ENCODE measurements around the gene LEPR. TPM values are rescaled to one million over a fixed set of nuclear protein-coding genes. Genes with fewer than 3 reads are reported as not detected.
"Not testable (repeated sequence)": the region's sequence is repeated elsewhere in the genome, so short reads cannot be mapped to it uniquely, and the experiment has no call there.

The LEPR gene
- total and polyA plus RNA-seq, 2 donors from 2014 or later, result 3.1 to 13.8 TPM

DNA sequence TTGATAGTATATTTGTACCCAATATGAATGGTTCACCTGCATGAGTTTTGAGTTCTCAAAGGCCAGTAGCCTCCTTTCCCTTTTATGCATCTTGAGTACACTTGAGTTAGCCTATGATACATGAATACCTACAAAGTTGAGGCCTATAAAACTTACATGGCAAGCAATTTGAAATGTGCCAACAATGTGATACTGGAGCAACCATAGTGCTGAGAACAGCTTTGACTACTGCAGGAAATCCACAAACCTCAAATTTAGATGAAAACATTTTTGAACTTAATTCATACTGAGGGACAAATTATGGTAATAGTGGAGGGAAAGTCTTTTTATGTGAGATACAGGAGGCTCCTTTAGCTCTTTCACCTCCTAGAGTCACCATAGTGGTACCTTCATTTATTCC, 37.4 kb downstream of the LEPR start:
- TF ChIP-seq, protein P1, sequence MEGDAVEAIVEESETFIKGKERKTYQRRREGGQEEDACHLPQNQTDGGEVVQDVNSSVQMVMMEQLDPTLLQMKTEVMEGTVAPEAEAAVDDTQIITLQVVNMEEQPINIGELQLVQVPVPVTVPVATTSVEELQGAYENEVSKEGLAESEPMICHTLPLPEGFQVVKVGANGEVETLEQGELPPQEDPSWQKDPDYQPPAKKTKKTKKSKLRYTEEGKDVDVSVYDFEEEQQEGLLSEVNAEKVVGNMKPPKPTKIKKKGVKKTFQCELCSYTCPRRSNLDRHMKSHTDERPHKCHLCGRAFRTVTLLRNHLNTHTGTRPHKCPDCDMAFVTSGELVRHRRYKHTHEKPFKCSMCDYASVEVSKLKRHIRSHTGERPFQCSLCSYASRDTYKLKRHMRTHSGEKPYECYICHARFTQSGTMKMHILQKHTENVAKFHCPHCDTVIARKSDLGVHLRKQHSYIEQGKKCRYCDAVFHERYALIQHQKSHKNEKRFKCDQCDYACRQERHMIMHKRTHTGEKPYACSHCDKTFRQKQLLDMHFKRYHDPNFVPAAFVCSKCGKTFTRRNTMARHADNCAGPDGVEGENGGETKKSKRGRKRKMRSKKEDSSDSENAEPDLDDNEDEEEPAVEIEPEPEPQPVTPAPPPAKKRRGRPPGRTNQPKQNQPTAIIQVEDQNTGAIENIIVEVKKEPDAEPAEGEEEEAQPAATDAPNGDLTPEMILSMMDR (IDR thresholded peaks at IDR 0.05; ENCODE audit: borderline replicate concordance, extremely low read depth, insufficient read depth), result no peak
- no peak overlapping the region for H3K27ac ChIP-seq (ENCODE audit: low read depth in 2 of 2, low read length in 2 of 2)
- H3K36me3 ChIP-seq (ENCODE audit: control insufficient read depth in 2 of 3, insufficient read depth in 3 of 3, low read length in 3 of 3), result no peaks in the 10 kb centered on the region
- H3K27me3 ChIP-seq (ENCODE audit: control insufficient read depth, insufficient read depth, low read length), result no peaks in the 10 kb centered on the region
- intact Hi-C loops (cut with DNase I), result no loop called here
- no peaks in the 10 kb centered on the region for H3K4me1 ChIP-seq (ENCODE audit: control insufficient read depth in 2 of 3, insufficient read depth in 2 of 3, low read depth in 1 of 3, low read length in 3 of 3)
- no peak overlapping the region for H3K4me3 ChIP-seq (ENCODE audit: low read length in 3 of 3)
- H3K9ac ChIP-seq (ENCODE audit: low read length in 3 of 3), result no peak overlapping the region
- FAIRE-seq (no peak), DNase-seq (no peak)
- H3K9me3 ChIP-seq (ENCODE audit: control insufficient read depth in 2 of 3, insufficient read depth in 1 of 3, low read length in 3 of 3), result no peaks in the 10 kb centered on the region

DNA sequence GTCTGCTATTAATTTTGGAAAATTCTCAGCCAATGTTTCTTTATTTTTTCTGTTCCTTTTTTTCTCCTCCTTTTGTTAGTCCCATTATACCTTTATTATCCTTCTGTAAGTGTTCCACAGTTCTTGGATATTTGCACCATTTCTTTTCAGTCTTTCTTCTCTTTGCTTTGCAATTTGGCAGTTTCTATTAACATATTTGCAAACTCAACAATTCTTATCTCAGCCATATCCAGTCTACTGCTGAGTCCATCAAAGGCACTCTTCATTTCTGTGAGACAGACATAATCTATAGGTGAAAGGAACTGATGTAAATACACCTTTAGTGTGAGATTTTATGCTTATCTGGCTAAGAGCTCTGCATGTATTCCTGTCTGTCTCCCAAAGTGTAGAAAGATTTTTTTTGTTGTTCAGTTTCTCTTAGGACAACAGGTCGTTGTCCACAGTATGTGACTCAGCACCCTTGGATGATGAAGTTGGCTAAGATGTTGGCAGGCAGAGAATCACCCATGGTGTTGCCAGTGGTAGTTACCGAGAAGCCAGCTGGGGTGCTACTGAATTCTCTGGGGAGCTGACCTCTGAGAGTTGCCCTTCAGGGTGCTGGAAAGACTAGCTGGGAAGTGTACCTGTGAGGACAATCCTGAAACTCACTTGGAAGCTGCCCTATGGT, 38.4 kb downstream of the LEPR start:
- intact Hi-C loops (cut with DNase I), result no loop called here
- FAIRE-seq, result no peak

DNA sequence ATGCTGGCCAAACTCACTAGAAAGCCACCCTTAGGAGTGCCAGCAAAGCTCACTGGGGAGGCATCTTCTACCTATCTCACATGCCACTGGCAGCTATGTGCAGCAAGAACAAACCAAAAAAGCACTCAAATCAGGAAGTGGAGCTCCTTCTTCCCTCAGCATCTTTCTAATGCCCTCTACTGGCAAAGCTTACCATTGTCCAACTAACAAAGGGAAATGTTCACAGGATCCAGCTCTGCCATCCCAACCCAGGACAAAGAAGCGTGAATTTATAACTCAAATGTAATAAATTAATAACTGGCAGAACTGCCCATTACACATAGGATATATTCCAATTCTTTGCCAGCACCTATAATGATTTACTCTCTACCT, 38.9 kb downstream of the LEPR start:
- peak in 1 of 5 donors; percentile 22 for DNase-seq
- no peak overlapping the region for H3K9ac ChIP-seq (ENCODE audit: low read length in 3 of 3)
- H3K36me3 ChIP-seq (ENCODE audit: control insufficient read depth in 2 of 3, insufficient read depth in 3 of 3, low read length in 3 of 3), result no peaks in the 10 kb centered on the region
- no peak overlapping the region for H3K27ac ChIP-seq (ENCODE audit: low read depth in 2 of 2, low read length in 2 of 2)
- no peak overlapping the region for H3K4me3 ChIP-seq (ENCODE audit: low read length in 3 of 3)
- no peak for FAIRE-seq
- no peaks in the 10 kb centered on the region for H3K27me3 ChIP-seq (ENCODE audit: control insufficient read depth, insufficient read depth, low read length)
- no peaks in the 10 kb centered on the region for H3K9me3 ChIP-seq (ENCODE audit: control insufficient read depth in 2 of 3, insufficient read depth in 1 of 3, low read length in 3 of 3)
- TF ChIP-seq, protein P1 (IDR thresholded peaks at IDR 0.05; ENCODE audit: borderline replicate concordance, extremely low read depth, insufficient read depth), result peak; percentile 49
- intact Hi-C loops (cut with DNase I), result no loop called here
- H3K4me1 ChIP-seq (ENCODE audit: control insufficient read depth in 2 of 3, insufficient read depth in 2 of 3, low read depth in 1 of 3, low read length in 3 of 3), result no peaks in the 10 kb centered on the region

More for the DNA sequence above, 38.4 kb downstream of the LEPR start:
- Histone ChIP-seq H3K9ac (ENCODE audit: low read length in 3 of 3) (no peak overlapping the region), H3K9me3 (ENCODE audit: control insufficient read depth in 2 of 3, insufficient read depth in 1 of 3, low read length in 3 of 3) (no peaks in the 10 kb centered on the region), H3K27me3 (ENCODE audit: control insufficient read depth, insufficient read depth, low read length) (no peaks in the 10 kb centered on the region), H3K4me1 (ENCODE audit: control insufficient read depth in 2 of 3, insufficient read depth in 2 of 3, low read depth in 1 of 3, low read length in 3 of 3) (no peaks in the 10 kb centered on the region), H3K4me3 (ENCODE audit: low read length in 3 of 3) (no peak overlapping the region), H3K27ac (ENCODE audit: low read depth in 2 of 2, low read length in 2 of 2) (no peak overlapping the region), H3K36me3 (ENCODE audit: control insufficient read depth in 2 of 3, insufficient read depth in 3 of 3, low read length in 3 of 3) (no peaks in the 10 kb centered on the region)
- TF ChIP-seq, protein P1 (IDR thresholded peaks at IDR 0.05; ENCODE audit: borderline replicate concordance, extremely low read depth, insufficient read depth), result no peak
- no peak for DNase-seq

DNA sequence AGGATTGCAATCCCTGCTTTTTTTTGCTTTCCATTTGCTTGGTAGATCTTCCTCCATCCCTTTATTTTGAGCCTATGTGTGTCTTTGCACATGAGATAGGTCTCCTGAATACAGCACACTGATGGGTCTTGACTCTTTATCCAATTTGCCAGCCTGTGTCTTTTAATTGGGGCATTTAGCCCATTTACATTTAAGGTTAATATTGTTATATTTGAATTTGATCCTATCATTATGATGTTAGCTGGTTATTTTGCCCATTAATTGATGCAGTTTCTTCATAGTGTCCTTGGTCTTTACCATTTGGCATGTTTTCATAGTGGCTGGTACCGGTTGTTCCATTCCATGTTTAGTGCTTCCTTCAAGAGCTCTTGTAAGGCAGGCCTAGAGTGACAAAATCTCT, 45.4 kb downstream of the LEPR start:
- H3K4me1 ChIP-seq (ENCODE audit: control insufficient read depth in 2 of 3, insufficient read depth in 2 of 3, low read depth in 1 of 3, low read length in 3 of 3); FAIRE-seq; intact Hi-C loops (cut with DNase I): not testable (repeated sequence)

More for the DNA sequence above, 45.4 kb downstream of the LEPR start:
- DNase-seq; H3K27ac ChIP-seq (ENCODE audit: low read depth in 2 of 2, low read length in 2 of 2); H3K27me3 ChIP-seq (ENCODE audit: control insufficient read depth, insufficient read depth, low read length); H3K4me3 ChIP-seq (ENCODE audit: low read length in 3 of 3); H3K36me3 ChIP-seq (ENCODE audit: control insufficient read depth in 2 of 3, insufficient read depth in 3 of 3, low read length in 3 of 3); H3K9ac ChIP-seq (ENCODE audit: low read length in 3 of 3); H3K9me3 ChIP-seq (ENCODE audit: control insufficient read depth in 2 of 3, insufficient read depth in 1 of 3, low read length in 3 of 3): not testable (repeated sequence)
